ENCODE data around the gene ZNF667. TPM values are rescaled to one million over a fixed set of nuclear protein-coding genes. Genes with fewer than 3 reads are reported as not detected.

Gene ZNF667
- total RNA-seq, 1 donor from 2014 or later = 2.8 TPM

- DNase-seq (ENCODE audit: low read depth in 2 of 2) = peak; percentile 97 to 98
Measured at GRCh38 chr19:56393119-56394012, 83.8 kb downstream of the ZNF667 start, which contains the start of gene ZNF582. TSS of gene ZNF582 (minus strand) at chr19:56393534. CDS start at chr19:56391752, 1,782 bp downstream.

Other genes with a start within 250 kb of the ZNF667 start
- gene EDDM13, start 204.6 kb downstream of the ZNF667 start, total RNA-seq = 1.3 and 2.4 TPM in 2 replicates
- gene ZSCAN5A, start 162.5 kb downstream of the ZNF667 start, total RNA-seq = 4.1 and 7.1 TPM in 2 replicates
- 2.0 and 4.0 TPM in 2 replicates for gene ZNF582, start 83.8 kb downstream of the ZNF667 start, total RNA-seq
- gene ZNF583, start 73.0 kb downstream of the ZNF667 start, total RNA-seq = 2.0 and 5.8 TPM in 2 replicates
- 0.65 and 1.6 TPM in 2 replicates for gene ZNF471, start 30.5 kb upstream of the ZNF667 start, total RNA-seq
- gene ZFP28, start 61.6 kb upstream of the ZNF667 start, total RNA-seq = 4.1 and 5.8 TPM in 2 replicates
- gene ZNF470, start 90.1 kb upstream of the ZNF667 start, total RNA-seq = 3.1 and 4.2 TPM in 2 replicates
- 9.2 and 10.1 TPM in 2 replicates for gene ZNF71, start 118.0 kb upstream of the ZNF667 start, total RNA-seq
- gene SMIM17, start 165.8 kb upstream of the ZNF667 start, total RNA-seq = 0.20 and 0.22 TPM in 2 replicates
- gene ZNF835, start 194.4 kb upstream of the ZNF667 start, total RNA-seq = under 0.01 and 0.99 TPM in 2 replicates

Measured in lung microvascular endothelial cell (primary cell).